Right forelimb (tissue), 1 donor: ENCODE results near the gene KIF26B.

ENCODE experiments used
- DNase-seq: peaks from one replicate; pipeline ENCODE4 v3.0.0-alpha.2; 2018

Gene KIF26B

DNA sequence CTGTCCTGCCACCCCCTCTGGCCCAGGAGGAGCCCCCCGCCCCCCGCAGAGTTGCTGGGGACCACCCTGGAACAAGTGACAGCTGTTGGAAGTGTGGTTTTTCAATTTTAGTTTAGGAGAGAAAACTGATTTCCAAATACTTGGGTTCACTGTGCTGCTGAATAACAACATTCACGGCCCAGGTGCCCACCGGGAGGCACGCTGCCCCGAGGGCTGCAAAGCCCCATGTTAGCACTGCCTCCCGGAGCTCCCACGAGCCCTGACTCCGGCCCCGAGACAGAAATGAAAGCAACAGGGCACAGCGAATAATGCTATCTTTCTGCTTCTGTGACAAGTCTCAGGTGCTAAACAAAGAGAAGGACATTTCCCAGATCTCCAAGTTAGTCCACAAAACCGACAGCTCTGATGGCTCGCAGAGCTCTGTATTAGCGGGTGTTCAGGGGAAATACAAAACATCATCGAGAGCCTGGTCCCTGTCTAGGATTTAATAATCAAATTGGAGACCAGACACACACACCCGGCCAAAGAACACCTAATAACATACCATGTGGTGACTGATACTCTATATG, 451.5 kb downstream of the KIF26B start:
- DNase-seq: no peak

DNA sequence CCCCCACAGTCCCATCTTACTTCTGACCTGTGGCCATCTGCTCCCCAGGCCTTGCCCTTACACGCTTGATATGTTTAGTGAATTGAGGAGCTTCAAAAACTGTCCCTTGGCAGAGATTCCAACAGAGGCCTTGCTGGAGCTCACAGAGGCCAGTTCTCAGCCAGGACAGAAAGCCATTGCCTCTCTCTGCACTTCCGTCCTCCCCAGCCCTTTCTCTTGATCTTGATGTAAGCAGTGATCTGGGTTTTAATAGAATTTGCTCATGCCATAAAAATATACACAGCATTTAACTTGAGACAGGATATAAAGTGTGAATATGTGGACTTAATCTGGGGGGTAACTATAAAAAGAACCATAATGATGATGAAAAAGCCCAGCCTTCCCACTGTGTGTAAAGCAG, 453.5 kb downstream of the KIF26B start:
- no peak for DNase-seq

DNA sequence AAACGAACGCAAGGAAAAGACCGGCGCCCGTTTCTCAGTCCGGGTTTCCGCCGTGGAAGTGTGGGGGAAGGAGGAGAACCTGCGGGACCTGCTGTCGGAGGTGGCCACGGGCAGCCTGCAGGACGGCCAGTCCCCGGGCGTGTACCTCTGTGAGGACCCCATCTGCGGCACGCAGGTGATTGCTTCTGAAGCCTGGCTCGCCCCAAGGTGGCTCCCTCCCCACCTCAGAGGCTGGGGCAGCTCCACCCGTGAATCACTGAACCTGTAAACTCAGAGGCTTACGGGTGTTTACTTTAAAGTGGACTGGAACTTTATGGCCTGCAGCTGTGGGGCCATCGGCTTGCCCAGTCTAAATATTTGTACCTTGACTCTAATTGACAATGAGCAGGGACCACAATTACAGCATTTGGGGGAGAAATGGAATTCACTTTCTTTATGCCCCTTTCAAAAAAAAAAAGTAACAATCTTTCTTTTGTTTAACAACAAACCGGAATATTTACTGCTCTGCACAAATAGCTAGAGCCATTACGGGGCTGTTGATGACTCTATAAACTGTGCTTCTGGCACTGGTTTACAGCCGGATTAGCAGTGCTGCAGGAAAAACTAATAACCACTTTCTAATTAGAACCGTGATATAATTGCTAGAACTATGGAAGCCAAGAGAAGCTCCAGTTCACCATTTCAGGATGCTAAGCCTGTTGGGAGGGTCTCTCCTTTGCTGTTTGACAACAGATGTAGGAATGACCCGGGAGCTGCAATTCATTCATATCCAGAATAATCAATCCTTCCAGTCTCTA, 454.8 kb downstream of the KIF26B start:
- no peak for DNase-seq

DNA sequence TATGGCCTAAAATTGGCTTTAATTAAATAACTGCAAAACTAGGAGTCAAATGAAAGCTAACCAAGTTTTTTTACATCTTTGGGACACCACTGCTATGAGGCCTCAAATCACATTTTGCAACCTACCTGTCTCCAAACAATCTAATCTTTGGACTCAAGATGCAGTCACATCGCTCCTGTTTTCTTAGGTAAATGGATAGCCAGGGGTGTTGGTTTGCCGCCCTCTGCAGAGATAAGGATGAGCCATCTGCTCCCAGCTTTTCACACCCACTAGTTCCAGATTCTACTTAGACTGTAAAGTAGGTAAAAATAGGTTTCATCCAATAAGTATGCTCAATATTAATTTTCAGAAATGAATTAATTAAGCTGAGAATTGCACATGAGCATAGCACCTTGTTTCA, 456.5 kb downstream of the KIF26B start:
- DNase-seq: no peak

- no peak for DNase-seq
Observed at GRCh38 chr1:245614476-245614875, 459.7 kb downstream of the KIF26B start.

- no peak for DNase-seq
Observed at GRCh38 chr1:245615001-245615400, 460.2 kb downstream of the KIF26B start.

GRCh38 chr1:245621589-245621988, 466.8 kb downstream of the KIF26B start:
- DNase-seq: no peak

DNA sequence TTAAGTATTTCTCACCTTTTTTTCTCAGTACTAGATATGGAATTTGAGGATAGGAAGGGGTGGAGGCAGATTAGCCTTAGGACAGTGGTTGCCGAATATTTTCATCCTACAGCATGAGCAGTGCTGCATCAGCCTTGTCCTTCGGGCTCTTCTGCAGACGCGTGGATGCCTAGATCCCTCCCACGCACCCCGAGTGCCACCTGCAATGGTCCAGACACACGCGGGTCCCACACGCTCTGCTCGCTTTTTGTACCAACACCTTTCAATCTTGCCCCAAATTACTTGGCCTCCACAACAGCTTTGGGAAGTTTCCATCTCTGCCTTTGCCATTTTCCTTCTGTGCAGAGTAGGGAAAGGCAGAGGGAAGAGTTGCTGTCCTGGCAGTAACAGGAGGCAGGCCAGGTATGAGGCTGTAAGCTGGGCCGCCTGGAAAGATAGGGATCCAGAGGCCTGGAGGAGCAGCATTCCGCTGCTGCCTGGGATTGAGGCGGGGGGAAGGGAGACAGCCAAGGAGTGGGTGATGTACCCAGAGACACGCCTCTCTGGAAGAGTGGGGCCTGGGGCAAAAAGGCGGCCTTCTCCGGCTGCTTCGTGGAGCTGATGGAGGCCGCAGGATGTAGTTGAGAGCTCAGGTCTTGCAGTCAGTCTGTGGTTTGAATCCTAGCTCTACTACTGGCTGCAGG, 467.7 kb downstream of the KIF26B start:
- no peak for DNase-seq

DNA sequence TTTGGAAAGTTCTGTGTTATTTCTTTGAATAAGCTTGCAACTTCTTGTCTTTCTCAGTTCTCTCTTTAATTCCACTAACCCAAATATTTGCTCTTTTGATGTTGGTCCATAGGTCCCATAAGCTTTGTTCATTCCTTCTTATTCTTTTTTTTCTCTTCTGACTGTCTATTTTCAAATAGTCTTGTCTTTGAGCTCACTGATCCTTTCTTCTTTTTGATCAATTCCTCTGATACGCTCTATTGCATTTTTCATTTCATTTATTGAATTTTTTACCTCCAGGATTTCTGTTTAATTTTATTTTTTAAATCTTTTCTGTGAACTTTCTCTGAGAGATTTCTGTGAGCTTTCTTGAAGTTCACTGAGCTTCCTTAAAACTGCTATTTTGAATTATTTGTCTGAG, 486.6 kb downstream of the KIF26B start:
- no peak for DNase-seq

GRCh38 chr1:245645406-245645805, 490.6 kb downstream of the KIF26B start:
- DNase-seq: no peak

GRCh38 chr1:245645894-245646293, 491.1 kb downstream of the KIF26B start:
- no peak for DNase-seq

DNA sequence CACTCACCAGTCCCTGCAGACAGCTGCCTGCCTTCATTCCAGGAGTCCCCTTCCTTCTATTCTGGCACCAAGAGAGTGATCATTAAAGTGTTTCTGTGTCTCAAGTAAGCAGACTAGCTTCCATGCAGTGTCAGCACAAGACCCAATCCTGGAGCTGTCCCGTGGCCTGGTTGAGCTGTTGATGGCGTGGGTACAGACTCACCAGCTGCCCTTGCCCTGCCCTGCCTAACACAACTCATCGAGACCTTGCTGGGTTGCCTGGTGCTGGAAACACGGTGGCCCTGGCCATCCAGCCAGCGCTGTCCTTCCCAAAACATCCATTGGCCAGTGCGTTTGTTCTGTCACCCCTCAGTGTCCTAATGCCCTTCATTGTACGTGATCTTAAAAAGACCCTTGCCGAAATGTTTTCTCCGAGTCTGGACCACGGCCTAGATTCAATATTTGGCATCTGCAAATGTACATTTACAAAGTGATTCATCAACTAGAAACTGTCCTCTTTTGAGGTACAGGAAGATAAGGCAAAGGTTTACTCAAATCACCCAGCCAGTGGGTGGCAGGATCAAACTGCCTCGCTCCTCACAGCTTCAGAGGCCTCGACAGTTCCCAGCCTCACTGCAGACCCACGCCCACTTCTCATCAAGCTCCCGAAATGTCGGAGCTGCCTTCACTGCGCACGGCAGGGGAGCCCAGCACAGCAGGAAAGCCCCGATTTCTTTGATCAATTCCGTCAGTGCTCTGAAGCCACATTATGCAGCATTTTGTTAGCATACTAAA, 494.2 kb downstream of the KIF26B start:
- no peak for DNase-seq

- no peak for DNase-seq
Observed at GRCh38 chr1:245649666-245650065, 494.9 kb downstream of the KIF26B start.

GRCh38 chr1:245650441-245650960, 495.7 kb downstream of the KIF26B start:
- DNase-seq: no peak

- no peak for DNase-seq
Observed at GRCh38 chr1:245651093-245651492, 496.3 kb downstream of the KIF26B start.

DNA sequence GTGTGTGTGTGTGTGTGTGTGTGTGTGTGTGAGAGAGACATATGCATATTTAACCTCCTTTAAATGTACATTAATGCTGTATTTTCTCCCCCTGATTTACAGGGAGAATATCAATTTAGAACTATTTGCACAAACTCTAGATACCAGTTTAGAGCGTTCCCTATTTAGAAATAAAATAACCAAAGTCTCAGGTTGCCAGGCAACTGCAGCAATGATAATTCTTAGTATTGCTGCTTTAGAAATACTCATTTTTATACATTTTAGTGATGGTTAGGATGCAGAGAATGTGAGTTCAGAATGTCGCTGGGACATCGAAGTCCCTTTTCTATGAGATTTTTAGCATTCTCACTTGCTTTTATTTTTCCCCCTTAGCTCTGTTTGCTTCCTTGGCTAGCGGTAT, 497.3 kb downstream of the KIF26B start:
- DNase-seq: no peak

DNA sequence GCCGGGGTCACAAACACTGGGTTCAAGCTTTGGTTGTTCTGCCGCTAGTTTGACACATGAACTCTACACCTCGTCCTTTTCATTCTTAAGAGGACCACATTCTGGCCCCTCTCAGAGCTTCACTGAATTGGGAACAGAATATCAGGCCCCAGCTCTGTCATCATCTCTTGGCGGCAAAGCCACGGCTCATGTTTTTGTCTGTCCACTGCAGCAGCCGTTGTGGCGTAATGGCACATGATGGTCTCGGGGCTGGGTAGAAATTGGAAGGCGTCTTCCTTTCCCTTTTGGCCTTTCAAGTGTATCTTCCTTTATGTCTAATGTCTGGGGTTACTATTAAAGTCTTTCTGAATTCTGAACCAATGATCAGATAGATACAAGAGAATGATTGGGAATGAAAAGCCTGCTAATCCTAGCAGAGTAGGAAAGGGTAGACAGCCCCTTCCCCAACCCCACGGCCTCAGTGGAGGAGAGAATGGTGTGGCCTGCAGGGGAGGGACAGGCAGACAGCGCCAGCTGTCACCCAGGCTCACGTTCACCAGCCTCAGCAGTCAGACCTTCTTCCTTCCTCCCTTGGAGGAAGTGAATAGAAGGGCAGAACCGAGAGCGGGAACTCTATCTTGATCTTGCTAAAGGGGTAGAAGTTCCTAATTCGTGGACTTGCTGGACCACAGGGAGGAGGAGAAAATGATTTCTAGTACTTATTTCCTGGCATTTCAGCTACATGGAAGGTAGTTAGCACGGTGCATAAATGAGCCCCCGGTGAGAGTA, 498.1 kb downstream of the KIF26B start:
- no peak for DNase-seq

DNA sequence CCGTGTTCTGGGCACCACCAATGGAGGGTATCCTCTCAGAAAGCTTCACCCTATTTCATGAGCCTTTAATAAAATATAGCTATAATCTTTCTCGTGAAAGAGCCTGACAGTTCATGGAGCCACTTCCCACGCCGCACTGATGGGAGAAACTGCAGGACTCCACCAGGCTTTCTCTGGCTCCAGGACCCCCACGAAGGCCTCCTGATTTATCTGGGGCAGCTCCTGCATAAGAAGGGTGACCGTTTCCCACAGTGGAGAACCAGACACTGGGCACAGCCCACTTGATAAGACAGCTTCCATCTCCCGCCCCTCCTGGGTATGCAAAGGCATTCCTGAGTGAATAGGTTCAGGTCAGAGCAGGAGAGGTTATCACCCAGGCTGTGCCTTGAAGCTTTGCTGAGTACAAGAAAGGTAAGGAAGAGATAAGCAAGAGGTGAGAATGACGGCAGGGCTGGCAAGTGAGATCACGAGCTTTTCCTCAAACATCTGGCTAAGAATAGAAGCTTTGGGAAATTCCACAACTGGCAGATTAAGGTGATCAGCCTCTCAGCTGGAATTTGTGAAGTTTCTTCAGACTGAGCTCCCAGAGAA, 499.8 kb downstream of the KIF26B start:
- no peak for DNase-seq

DNA sequence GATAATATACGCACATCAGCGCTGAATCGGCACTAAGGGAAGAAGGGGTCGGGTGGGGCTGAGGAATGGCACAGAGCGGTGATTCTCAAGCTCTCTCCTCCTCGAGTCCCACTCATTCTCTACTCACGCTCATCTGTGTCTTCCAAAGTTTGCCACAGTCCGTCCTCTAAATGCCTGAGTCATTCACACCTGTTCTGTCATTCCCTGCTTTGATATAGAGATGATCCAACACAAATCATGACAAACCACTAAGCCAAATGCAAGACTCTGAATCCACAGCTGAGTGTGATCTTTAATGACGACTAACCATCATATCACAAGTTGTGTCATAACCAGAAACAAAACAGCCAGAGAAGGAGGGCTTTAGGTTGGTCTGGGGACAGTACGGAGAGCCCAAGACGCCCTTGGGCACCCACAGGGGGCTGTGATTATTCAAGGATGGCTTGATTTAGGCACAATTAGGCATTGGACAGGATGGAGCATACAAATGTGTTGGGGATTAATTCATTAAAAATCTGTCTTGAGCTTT, 501.5 kb downstream of the KIF26B start:
- no peak for DNase-seq

- no peak for DNase-seq
Observed at GRCh38 chr1:245657371-245657770, 502.6 kb downstream of the KIF26B start.

GRCh38 chr1:245663373-245663772, 508.6 kb downstream of the KIF26B start:
- DNase-seq: no peak

GRCh38 chr1:245663841-245664240, 509.1 kb downstream of the KIF26B start:
- DNase-seq: no peak
